Kasumi-1 (cell line): ENCODE results near the gene RTL3.
A peak's percentile ranks its signal among the peaks of the same experiment; 100 is the strongest.
"Not testable (repeated sequence)": the region's sequence is repeated elsewhere in the genome, so short reads cannot be mapped to it uniquely, and the experiment has no call there.

ENCODE experiments used
- DNase-seq, 2 experiments: peaks; one replicate each; lab custom pipeline; 2025; lab: John Stamatoyannopoulos, UW

Gene RTL3

DNA sequence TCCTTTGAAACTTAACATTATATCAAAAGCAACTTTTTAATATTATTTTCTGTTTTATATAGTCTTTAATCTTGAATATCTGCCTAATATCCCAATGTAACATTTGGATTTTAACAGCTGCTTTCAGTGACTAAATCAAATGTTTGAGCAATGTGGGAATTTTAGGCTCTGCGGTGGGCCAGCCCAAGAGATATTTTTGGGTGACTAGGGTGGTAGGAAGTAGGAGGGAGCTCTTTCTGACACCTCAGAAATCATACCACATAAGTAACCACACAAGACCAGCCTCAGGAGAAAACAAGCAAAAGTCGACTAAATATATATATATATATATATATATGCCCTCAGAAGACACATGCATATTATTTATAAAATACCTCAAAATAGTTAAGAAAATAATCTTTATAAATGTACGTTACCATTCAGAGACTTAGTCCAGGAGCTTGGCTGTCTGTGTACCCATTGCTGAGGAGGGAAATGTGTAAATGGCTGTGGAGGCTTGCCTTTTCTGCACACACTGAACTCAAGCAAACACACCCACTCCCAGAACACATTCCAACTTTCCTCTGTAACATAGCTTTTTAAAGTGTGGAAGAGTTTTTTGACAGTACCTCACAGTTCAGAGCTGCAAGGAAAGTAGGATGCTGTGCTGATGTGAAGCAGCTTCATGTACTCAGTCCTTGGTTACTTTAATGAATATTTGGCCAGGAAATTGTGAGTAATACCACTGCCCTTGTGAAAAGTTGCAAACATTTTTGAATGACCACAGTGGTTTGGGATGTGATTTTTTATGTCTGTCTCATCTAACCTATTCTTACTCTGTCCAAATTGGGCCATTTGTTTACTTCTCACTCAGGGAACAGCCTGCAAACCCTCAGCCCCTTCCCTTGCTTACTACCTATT is at the start of gene RTL3:
Gene RTL3 (minus strand): TSS at position 484 of the 900 bp plus-strand sequence. CDS start 908 bp downstream, outside the sequence.
- DNase-seq = peak in 1 of 2 experiments; percentile 1

DNA sequence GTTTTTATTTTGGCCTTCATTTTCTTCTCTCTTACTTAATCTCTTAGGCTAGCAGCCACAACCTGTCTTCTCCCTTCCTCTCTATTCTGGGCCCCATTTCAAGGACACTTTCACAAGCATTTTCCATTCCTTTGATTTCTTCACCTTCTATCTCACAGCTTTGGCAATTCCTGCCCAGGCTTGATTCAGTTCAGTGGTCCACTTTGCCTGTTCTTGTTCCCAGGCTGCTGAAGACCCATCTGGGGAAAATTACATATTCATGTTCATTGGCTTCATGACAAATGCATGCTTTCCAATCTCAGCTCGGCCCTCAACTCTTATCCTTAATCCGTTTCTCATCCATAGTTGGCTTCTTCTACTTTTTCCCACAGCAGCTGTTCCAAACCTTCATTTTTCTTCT is 49.7 kb upstream of the RTL3 start:
- no peak for DNase-seq

DNA sequence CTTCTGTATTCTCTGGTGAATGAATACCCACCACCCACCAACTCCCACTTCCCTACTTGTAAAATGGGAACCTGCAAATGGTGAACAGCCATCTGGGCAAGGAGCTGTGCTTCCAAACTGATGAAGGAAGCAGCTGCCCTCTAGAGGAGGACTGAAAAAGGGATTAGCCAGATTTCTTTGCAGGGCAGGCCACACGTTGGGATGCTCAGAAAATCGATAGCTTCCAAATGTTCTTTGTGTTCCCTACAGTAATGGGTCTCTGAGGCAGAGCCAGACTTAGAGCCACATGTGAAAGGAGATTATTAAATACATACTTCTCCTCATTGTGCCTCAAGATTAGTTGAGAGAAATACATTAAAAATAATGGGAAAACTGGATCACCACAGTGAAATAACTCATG is 49.1 kb upstream of the RTL3 start:
- DNase-seq = peak; percentile 50 to 51

DNA sequence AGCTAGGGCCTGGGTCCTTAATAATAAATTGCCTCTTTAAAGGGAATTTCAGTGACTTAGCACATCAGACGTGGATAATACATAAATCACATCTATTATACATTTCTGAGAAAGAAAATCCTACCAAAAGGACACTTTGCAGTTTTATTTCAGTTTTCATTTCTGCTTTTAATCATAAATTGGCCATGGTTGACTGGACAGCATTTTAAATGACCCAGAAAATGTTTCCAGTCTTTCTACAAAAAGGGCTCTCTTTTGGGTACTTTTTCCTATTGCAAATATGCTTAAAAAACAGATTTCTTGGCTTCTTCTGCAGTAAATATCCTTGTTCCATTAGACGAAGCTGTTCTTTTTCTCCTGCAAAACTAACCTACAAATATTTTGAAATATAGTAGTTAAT is 46.9 kb upstream of the RTL3 start:
- no peak for DNase-seq

GRCh38 chrX:78693536-78693935 is 34.4 kb upstream of the RTL3 start:
- no peak for DNase-seq

GRCh38 chrX:78693012-78693411 is 33.9 kb upstream of the RTL3 start:
- no peak for DNase-seq

GRCh38 chrX:78687586-78687985 is 28.5 kb upstream of the RTL3 start:
- no peak for DNase-seq

- no peak for DNase-seq
These were observed 14.1 kb upstream of the RTL3 start for GRCh38 chrX:78673246-78673645.

- no peak for DNase-seq
These were observed 6.2 kb upstream of the RTL3 start for GRCh38 chrX:78665342-78665741.

DNA sequence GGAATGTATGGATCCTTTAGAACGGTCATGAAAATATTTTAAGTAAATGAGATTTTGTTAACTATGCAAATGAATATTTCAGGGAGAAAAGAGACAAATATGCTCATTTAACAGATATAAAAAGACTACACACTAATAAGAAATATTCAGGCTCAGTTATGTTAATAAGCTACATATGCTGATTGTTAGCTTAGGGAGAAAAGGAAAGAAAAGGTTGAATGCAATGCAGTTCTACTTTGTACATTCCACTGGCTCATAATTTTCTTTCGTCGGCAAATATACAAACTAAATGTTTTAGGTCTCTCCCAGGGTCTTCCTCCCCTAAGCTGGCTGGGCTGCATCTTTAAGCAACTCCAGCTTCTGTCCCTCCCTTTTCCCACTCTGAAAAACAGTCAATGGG is 2.7 kb upstream of the RTL3 start:
- DNase-seq = no peak

DNA sequence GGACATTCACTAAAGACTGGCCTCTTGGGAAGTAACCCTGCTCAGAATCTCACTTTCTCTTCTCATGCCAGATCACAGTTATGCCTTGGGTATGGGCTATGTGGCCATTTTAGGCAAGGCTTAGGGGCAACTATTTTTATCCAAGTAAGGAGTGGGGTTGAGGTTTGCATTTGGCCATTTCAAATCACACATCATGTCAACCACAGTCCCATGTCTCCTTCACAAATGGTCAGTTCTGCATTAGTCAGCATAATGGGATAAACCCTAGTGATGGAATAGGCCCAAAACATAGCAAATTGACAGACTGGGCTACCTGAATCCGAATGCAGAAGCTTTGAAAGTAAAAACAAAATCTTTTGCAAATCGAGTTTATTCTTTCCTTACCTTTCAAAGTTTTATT is 827 bp upstream of the RTL3 start:
- no peak for DNase-seq

DNA sequence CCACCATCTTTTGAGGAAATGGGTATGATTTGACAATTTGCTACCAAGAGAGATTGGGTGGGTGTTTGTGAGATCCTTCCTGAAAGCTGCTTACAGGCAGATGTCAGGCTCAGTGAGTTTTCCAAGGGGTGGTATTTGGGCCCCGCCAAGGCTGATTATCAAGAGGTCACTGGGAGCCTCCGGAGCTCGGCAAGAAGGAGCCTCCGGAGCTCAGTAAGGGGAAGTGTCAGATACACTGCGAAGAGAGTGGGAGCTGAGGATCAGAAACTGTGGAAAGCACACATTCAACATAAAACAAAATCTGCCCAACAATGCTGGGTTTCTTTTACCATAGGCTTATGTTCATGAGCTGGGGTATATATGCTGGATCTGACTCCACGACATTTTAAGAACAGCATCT is 714 bp downstream of the RTL3 start:
- peak; percentile 6 to 9 for DNase-seq

GRCh38 chrX:78655642-78656041 is 3.5 kb downstream of the RTL3 start:
- no peak for DNase-seq

DNA sequence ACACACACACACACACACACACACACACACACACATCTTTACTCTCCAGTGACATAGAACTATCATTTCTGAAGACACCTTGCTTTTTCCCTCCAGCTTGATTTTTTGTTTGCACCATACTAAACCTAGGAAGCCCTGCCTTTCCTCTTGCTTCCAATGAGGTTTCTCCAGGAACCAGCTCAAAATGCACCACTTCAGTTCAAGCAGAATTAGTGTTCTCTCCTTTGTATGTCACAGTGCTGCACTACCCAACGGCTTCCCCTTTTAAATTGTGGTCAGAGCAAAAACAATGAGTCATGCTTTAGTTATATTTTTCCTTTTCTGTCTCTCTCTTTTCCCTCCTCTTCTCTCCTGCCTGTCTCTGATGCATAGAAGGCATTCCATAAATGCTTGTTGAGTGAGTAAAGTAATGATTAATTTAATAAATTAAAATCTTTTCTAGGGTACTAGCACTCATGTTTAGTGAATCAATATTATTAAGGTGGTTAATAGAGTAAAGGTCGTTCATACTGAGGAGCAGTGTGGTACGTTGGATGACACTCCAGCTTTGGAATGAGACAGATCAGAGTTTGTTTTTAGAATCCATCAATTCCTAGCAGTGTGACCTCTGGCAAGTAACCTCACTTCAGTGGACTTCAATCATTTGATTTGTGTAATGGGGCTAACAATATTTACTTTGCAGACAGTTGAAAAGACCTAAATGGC is 5.9 kb downstream of the RTL3 start:
- DNase-seq = peak; percentile 81 to 91

- DNase-seq = peak; percentile 78 to 83
These were observed 8.2 kb downstream of the RTL3 start for GRCh38 chrX:78650906-78651437.

DNA sequence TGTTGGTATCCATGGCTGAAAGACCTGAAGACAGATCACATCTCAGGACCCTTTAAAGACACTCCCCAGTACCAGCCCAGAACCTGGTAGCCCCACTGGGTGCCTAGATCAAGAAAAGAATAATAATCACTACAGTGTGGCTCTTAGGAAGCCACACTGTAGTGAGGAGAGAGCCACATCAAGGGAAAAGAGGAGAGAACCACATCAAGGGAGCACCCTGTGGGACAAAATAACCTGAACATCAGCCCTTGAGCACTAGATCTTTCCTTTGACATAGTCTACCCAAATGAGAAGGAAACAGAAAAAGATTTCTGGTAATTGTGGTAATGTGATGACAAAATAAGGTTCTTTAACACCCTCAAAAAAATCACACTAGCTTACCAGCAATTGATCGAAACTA is 15.3 kb downstream of the RTL3 start:
- no peak for DNase-seq

DNA sequence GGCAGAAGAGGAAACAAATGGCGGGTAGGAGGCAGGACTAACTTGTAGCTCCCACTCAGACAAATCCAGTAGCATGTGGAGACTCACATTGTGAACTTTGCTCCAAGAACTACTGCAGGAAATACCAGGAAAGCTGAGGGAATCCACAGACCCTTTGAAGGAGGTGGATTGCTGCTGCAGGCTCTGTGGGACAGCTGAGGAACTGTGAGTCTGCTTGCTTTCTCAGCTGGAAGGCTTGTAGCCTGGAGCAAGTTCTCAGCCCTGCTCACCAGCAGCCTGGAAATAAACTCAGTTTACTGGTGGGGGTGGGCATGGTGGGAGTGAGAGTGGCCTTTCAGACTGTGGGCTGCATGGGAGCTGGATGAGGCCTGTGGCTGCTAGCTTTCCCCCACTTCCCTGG is 16.0 kb downstream of the RTL3 start:
- no peak for DNase-seq

DNA sequence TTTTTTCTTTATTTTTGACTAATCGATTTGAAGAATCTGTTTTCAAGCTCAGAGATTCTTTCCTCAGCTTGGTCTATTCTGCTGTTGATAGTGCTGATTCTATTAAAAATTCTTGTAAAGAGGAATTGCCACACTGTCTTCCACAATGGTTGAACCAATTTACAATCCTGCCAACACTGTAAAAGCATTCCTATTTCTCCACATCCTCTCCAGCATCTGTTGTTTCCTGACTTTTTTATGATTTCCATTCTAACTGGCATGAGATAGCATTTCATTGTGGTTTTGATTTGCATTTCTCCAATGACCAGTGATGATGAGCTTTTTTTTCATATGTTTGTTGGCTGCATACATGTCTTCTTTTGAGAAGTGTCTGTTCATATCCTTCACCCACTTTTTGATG is 23.0 kb downstream of the RTL3 start:
- DNase-seq = not testable (repeated sequence)

DNA sequence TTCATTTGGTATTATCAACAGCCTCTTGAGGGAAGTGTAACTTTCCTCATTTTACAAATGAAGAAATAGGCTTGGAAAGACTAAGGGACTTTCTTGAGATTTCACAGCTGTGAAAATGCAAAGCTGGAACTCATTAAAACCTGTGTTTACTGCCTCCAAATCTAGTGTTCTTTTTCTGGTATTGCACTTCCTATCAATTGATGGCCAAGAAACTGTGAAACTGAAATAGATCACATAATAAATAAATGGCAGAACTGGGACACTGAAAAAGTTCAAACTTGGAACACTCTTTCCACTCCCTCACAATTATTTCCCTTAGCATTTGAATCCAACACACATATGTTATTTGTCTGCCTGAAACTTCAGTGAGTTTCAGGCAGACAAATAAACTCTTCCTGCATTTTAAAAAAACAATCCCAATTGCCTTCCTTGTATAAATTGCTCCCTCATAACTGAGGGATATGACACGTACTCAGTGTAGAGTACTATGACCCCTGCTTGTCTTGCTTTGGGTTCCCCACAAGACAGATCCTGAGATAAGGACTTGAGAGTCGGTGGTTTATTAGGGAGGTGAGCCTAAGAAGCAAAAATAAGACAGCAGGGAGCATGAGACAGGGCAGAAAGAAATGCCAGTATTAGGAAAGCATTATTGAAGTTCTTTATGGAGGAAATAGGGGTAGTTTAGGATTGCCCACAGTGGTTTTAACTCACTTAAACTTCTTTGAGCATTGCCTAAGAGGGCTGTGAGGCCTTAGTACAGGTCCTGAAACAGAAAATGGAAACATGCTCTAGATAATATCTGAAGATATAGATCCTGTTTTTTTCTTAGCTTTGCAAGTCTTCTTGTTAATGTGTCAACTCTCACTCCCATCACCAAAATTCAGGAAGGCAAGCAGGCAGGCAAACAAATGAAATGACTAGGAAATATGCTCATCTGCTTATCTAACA is 33.9 kb downstream of the RTL3 start:
- peak in 1 of 2 experiments; percentile 26 for DNase-seq

DNA sequence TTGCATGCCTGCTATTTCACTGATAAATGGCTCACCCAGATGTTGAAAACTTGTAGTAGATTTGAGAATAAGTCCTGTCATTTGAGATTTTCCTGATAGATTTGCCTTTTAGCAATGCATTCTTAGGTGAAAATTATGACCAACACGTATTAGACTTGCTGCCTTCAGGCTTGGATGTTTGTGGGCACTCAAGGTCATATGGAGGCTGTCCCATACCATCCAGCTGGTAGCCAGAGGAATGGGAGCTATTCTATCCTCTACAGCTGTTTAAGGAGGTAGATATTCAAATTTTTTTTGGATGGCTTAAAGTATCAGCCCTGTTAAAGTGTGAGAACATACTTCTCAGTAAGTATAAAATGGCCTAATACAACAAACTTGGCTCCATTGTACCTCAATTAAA is 34.7 kb downstream of the RTL3 start:
- no peak for DNase-seq

DNA sequence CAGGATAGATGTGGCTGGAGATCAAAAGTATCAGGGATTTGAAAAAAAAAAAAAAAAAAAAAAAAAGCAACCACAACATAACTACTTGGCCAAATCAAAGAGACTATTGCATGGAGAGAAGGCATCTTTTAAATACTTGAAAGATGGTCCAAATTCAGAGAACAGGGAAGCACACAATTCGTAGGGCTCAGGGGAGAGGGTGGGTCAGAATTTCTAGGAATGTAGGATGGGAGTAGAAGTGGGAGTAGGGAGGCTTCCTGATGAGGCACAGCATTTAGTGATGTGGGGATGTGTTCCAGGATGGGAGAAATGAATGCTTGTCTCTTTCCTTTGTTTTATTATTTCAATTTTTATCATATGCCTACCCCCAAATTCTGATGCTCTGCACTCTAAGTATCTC is 36.3 kb downstream of the RTL3 start:
- no peak for DNase-seq

GRCh38 chrX:78619834-78620233 is 39.3 kb downstream of the RTL3 start:
- DNase-seq = no peak
